CD4-positive, CD25-positive, alpha-beta regulatory T cell (primary cell): Measurements from ENCODE around the gene PRKAG2. TPM values are rescaled to one million over a fixed set of nuclear protein-coding genes. Genes with fewer than 3 reads are reported as not detected.

ENCODE experiments used
- ATAC-seq, 2 donors: fragments of 150-1000 bp; cut with Tn5 transposase; one replicate each; pipeline ENCODE4 v1.10.0; 2021; ENCODE audit warnings: low read depth in 2 of 2, moderate number of reproducible peaks in 2 of 2, moderate library complexity in 1 of 2
- DNase-seq, 3 donors: peaks; one replicate each; pipeline versions ENCODE4 v3.0.0 to v3.0.0-alpha.2; 2012 to 2022; ENCODE audit warnings: mixed read lengths in 1 of 3
- H3K27ac ChIP-seq: one replicate; pipeline ENCODE4 v1.7.0; 2013; ENCODE audit warnings: mild to moderate bottlenecking, low read length; ENCODE audit not compliant: insufficient read depth, poor library complexity, severe bottlenecking
- H3K27me3 ChIP-seq: one replicate; pipeline ENCODE4 v1.7.0; 2013; ENCODE audit warnings: low read length; ENCODE audit not compliant: control insufficient read depth, insufficient read depth
- H3K36me3 ChIP-seq: one replicate; pipeline ENCODE4 v1.7.0; 2013; ENCODE audit warnings: mild to moderate bottlenecking, low read length, moderate library complexity; ENCODE audit not compliant: control insufficient read depth, insufficient read depth
- H3K4me1 ChIP-seq: 2 replicates; pipeline ENCODE4 v1.7.0; 2013; ENCODE audit warnings: mild to moderate bottlenecking, low read length; ENCODE audit not compliant: insufficient read depth, control insufficient read depth, poor library complexity, severe bottlenecking
- H3K4me3 ChIP-seq: one replicate; pipeline ENCODE4 v1.7.0; 2013; ENCODE audit warnings: low read depth, mild to moderate bottlenecking, low read length, moderate library complexity
- H3K9me3 ChIP-seq, 2 experiments: 1 replicate in 1 of 2; 2 replicates in 1 of 2; pipeline ENCODE4 v1.7.0; 2013; ENCODE audit warnings: low read length in 2 of 2, mild to moderate bottlenecking in 1 of 2, moderate library complexity in 1 of 2; ENCODE audit not compliant: control insufficient read depth in 2 of 2
- H3K27ac Mint-ChIP-seq, 3 donors: one replicate each; pipeline ENCODE4 v1.8.0; 2020 to 2022; ENCODE audit warnings: mild to moderate bottlenecking in 3 of 3, mixed read lengths in 3 of 3, moderate library complexity in 2 of 3
- H3K27me3 Mint-ChIP-seq: one replicate; pipeline ENCODE4 v1.8.0; 2022; ENCODE audit warnings: mild to moderate bottlenecking, mixed read lengths
- H3K36me3 Mint-ChIP-seq: one replicate; pipeline ENCODE4 v1.8.0; 2020; ENCODE audit warnings: mixed read lengths
- H3K4me1 Mint-ChIP-seq, 4 donors: one replicate each; pipeline ENCODE4 v1.8.0; 2020 to 2022; ENCODE audit warnings: mixed read lengths in 4 of 4, mild to moderate bottlenecking in 1 of 4
- H3K4me3 Mint-ChIP-seq, 4 donors: one replicate each; pipeline ENCODE4 v1.8.0; 2020 to 2022; ENCODE audit warnings: mild to moderate bottlenecking in 4 of 4, mixed read lengths in 4 of 4, moderate library complexity in 3 of 4
- H3K9me3 Mint-ChIP-seq, 7 donors: one replicate each; pipeline ENCODE4 v1.8.0; 2020 to 2022; ENCODE audit warnings: mixed read lengths in 7 of 7, mild to moderate bottlenecking in 3 of 7, moderate library complexity in 2 of 7
- polyA plus RNA-seq, 4 donors: library from polyadenylated mRNA; unstranded; fragments of 300-500 nt; fragmentation: Illumina TruSeq; gene quantifications; one replicate each; pipeline ENCODE4 v1.2.3, GENCODE V29; 2021
- total RNA-seq: library from RNA; stranded (reverse); gene quantifications from one replicate; pipeline ENCODE4 v1.2.3, GENCODE V29; 2022

Gene PRKAG2
- total and polyA plus RNA-seq, 5 donors from 2014 or later, result 19.9 to 43.0 (median 26.1) TPM

DNA sequence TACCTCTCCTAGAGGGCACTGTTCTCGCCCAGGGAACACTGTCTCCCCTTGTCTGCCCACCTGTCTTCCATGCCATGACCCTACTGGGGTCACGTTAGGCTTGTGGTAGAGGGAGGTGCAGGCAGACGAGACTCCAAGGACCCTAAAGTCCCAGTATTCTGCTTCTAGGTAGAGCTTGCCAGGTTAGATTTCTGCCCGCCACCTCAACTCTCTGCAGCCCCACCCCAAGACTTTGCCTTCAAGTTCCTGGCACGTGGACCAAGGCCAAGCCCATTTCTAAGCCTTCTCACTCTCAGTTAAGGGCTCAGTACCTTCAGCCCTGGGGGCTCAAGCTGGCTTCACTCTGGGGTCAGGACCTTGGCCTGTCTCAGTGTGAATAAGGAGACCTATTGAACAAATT is 16.1 kb downstream of the PRKAG2 start:
- H3K36me3 ChIP-seq, result peaks cover 3% of the 10 kb centered on the region
- H3K9me3 Mint-ChIP-seq, result peaks cover 0 to 2% (median 0%) of the 10 kb centered on the region in 7 donors
- no peak overlapping the region for H3K27ac Mint-ChIP-seq
- H3K4me3 Mint-ChIP-seq, result no peak overlapping the region
- H3K9me3 ChIP-seq, result no peaks in the 10 kb centered on the region
- no peaks in the 10 kb centered on the region for H3K27me3 Mint-ChIP-seq
- no peak overlapping the region for H3K27ac ChIP-seq
- no peaks in the 10 kb centered on the region for H3K27me3 ChIP-seq
- H3K4me3 ChIP-seq, result no peak overlapping the region
- H3K4me1 Mint-ChIP-seq, result peaks cover 0 to 47% (median 20%) of the 10 kb centered on the region in 4 donors
- DNase-seq (no peak), ATAC-seq (no peak)
- no peaks in the 10 kb centered on the region for H3K4me1 ChIP-seq
- peaks cover 7% of the 10 kb centered on the region for H3K36me3 Mint-ChIP-seq

GRCh38 chr7:151859948-151860685 is 16.8 kb downstream of the PRKAG2 start:
- Histone ChIP-seq H3K27ac (no peak overlapping the region), H3K4me3 (no peak overlapping the region), H3K36me3 (peaks cover 3% of the 10 kb centered on the region), H3K9me3 (no peaks in the 10 kb centered on the region), H3K27me3 (no peaks in the 10 kb centered on the region), H3K4me1 (no peaks in the 10 kb centered on the region)
- ATAC-seq (no peak), DNase-seq (no peak)
- H3K4me3 Mint-ChIP-seq, result no peak overlapping the region
- H3K36me3 Mint-ChIP-seq, result peaks cover 5% of the 10 kb centered on the region
- H3K4me1 Mint-ChIP-seq, result peaks cover 0 to 44% (median 16%) of the 10 kb centered on the region in 4 donors
- H3K9me3 Mint-ChIP-seq, result peaks cover 0 to 2% (median 0%) of the 10 kb centered on the region in 7 donors
- peak overlapping the region in 1 of 3 donors; percentile 62 for H3K27ac Mint-ChIP-seq
- no peaks in the 10 kb centered on the region for H3K27me3 Mint-ChIP-seq

DNA sequence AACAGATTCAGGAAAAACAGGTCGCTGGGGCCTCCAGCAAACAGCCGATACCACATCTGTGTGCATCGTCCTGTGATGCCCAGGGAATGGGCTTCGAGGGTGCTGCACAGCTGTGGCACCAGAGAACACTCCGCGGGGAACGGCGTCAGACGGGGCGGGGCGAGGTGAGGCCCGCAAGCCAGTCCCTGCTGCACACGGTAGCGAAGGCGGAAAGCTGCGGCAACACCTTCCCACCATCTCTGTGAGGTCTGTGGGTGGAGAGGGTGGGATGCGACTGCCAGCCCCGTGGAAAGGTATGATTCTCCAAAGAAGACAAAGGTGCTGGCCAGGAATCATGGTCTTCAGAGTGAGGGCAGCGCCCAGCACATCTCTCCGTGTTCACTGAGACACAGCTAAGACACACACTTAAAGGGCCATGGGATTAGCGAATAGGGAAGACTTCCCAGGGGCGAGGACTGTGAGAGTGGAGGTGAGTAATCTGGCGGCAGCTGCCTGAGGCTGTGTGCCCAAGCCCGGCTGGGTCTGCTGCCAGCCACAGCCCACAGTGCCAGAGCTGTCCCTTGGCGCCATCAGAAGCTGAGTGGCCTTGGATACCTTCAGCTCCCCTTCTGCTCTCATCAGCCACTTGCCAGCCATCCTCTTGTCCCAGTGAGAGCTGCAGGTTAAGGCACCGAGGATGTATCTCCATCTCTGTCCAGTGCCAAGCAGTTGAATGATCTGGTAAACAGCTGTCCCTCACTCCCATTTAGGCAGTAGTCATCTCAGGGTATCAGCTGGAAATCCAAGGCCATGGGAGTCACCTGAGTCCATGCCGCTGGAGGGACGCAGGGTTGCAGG is 17.6 kb downstream of the PRKAG2 start:
- H3K27ac Mint-ChIP-seq, result peak overlapping the region in 1 of 3 donors; percentile 47
- no peaks in the 10 kb centered on the region for H3K9me3 ChIP-seq
- peaks cover 0 to 39% (median 12%) of the 10 kb centered on the region in 4 donors for H3K4me1 Mint-ChIP-seq
- H3K36me3 ChIP-seq, result peaks cover 3% of the 10 kb centered on the region
- ATAC-seq, result no peak
- no peak overlapping the region for H3K4me3 ChIP-seq
- no peak overlapping the region for H3K27ac ChIP-seq
- no peaks in the 10 kb centered on the region for H3K27me3 ChIP-seq
- H3K27me3 Mint-ChIP-seq, result no peaks in the 10 kb centered on the region
- peaks cover 0 to 2% (median 0%) of the 10 kb centered on the region in 7 donors for H3K9me3 Mint-ChIP-seq
- DNase-seq, result no peak
- H3K4me1 ChIP-seq, result no peaks in the 10 kb centered on the region
- H3K4me3 Mint-ChIP-seq, result no peak overlapping the region
- H3K36me3 Mint-ChIP-seq, result peaks cover 1% of the 10 kb centered on the region

- Histone ChIP-seq H3K27ac (no peak overlapping the region), H3K4me1 (no peaks in the 10 kb centered on the region), H3K36me3 (peaks cover 3% of the 10 kb centered on the region), H3K4me3 (no peak overlapping the region), H3K27me3 (no peaks in the 10 kb centered on the region), H3K9me3 (no peaks in the 10 kb centered on the region)
- Mint-ChIP-seq H3K36me3 (no peaks in the 10 kb centered on the region), H3K4me3 (no peak overlapping the region), H3K27me3 (no peaks in the 10 kb centered on the region), H3K27ac (no peak overlapping the region), H3K9me3 (peaks cover 0 to 2% (median 0%) of the 10 kb centered on the region in 7 donors), H3K4me1 (peaks cover 0 to 45% (median 14%) of the 10 kb centered on the region in 4 donors)
- ATAC-seq, result no peak
- no peak for DNase-seq
Measured at GRCh38 chr7:151858456-151858855, 18.5 kb downstream of the PRKAG2 start.

- H3K27ac Mint-ChIP-seq, result no peak overlapping the region
- H3K4me1 Mint-ChIP-seq, result peaks cover 0 to 47% (median 15%) of the 10 kb centered on the region in 4 donors
Measured at GRCh38 chr7:151857866-151858450, 19.0 kb downstream of the PRKAG2 start.

GRCh38 chr7:151857412-151857811 is 19.5 kb downstream of the PRKAG2 start:
- Mint-ChIP-seq H3K4me1 (peaks cover 0 to 51% (median 17%) of the 10 kb centered on the region in 4 donors), H3K27me3 (no peaks in the 10 kb centered on the region)
- H3K36me3 ChIP-seq, result peaks cover 3% of the 10 kb centered on the region

More at GRCh38 chr7:151857866-151858450, 19.0 kb downstream of the PRKAG2 start:
- ATAC-seq (no peak), DNase-seq (no peak)
- Mint-ChIP-seq H3K9me3 (peaks cover 0 to 2% (median 0%) of the 10 kb centered on the region in 7 donors), H3K36me3 (no peaks in the 10 kb centered on the region), H3K4me3 (no peak overlapping the region), H3K27me3 (no peaks in the 10 kb centered on the region)
- Histone ChIP-seq H3K27ac (no peak overlapping the region), H3K36me3 (peaks cover 3% of the 10 kb centered on the region), H3K4me1 (no peaks in the 10 kb centered on the region), H3K4me3 (no peak overlapping the region), H3K27me3 (no peaks in the 10 kb centered on the region), H3K9me3 (no peaks in the 10 kb centered on the region)

GRCh38 chr7:151856516-151856915 is 20.4 kb downstream of the PRKAG2 start:
- Mint-ChIP-seq H3K4me3 (no peak overlapping the region), H3K27me3 (no peaks in the 10 kb centered on the region), H3K4me1 (peaks cover 0 to 56% (median 15%) of the 10 kb centered on the region in 4 donors), H3K36me3 (no peaks in the 10 kb centered on the region), H3K9me3 (peaks cover 0 to 2% (median 0%) of the 10 kb centered on the region in 7 donors), H3K27ac (peak overlapping the region in 1 of 3 donors; percentile 67)
- H3K27ac ChIP-seq, result no peak overlapping the region
- H3K36me3 ChIP-seq, result peaks cover 3% of the 10 kb centered on the region
- no peak overlapping the region for H3K4me3 ChIP-seq
- peaks cover 5% of the 10 kb centered on the region for H3K4me1 ChIP-seq
- no peaks in the 10 kb centered on the region for H3K27me3 ChIP-seq
- H3K9me3 ChIP-seq, result no peaks in the 10 kb centered on the region
- no peak for DNase-seq
- ATAC-seq, result no peak

More at GRCh38 chr7:151857412-151857811, 19.5 kb downstream of the PRKAG2 start:
- Histone ChIP-seq H3K4me1 (no peaks in the 10 kb centered on the region), H3K9me3 (no peaks in the 10 kb centered on the region), H3K4me3 (no peak overlapping the region), H3K27ac (no peak overlapping the region), H3K27me3 (no peaks in the 10 kb centered on the region)
- Mint-ChIP-seq H3K27ac (peak overlapping the region in 2 of 3 donors; percentile 65 to 74), H3K9me3 (peaks cover 0 to 2% (median 0%) of the 10 kb centered on the region in 7 donors), H3K36me3 (no peaks in the 10 kb centered on the region), H3K4me3 (no peak overlapping the region)
- DNase-seq, result no peak
- no peak for ATAC-seq
